Measurements from ENCODE around the gene BLVRB.
"Not testable (repeated sequence)": the region's sequence is repeated elsewhere in the genome, so short reads cannot be mapped to it uniquely, and the experiment has no call there.

Gene BLVRB

DNA sequence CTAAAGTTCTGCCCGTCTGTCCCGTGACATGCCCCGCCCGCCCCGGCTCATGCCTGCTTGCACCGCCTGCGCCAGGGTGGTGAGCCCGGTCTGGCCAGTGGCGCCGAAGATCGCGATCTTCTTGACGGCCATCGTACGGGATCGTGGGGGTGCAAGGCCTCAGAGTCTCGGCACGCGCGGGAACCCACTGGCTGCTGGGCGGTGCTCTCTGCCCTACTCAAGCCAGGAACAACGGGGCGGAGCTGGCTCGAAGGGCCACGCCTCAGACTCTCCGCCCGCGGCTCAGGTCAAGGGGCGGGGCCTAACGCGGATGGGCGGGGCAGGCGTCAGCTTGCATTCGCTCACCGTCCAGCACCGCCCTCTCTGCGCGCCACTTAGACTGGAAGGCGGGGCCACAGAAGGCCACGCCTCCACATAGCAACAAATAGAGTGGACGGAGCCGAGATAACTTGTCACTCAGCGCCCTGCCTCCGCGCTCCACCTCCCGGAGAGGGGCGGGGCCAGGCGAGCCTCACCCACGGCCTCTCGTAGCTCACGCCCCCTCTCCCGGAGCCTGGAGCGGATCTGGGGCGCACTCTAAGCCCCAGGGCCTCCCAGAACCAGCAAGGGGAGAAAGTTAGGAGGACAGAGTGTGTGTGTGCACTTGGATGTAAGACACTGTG is at the start of gene BLVRB:
BLVRB (minus strand) TSS at position 189 of the 662 bp plus-strand sequence; CDS start at position 132, 57 bp downstream.
- peak; percentile 99 for DNase-seq (ENCODE audit: low read depth)

DNA sequence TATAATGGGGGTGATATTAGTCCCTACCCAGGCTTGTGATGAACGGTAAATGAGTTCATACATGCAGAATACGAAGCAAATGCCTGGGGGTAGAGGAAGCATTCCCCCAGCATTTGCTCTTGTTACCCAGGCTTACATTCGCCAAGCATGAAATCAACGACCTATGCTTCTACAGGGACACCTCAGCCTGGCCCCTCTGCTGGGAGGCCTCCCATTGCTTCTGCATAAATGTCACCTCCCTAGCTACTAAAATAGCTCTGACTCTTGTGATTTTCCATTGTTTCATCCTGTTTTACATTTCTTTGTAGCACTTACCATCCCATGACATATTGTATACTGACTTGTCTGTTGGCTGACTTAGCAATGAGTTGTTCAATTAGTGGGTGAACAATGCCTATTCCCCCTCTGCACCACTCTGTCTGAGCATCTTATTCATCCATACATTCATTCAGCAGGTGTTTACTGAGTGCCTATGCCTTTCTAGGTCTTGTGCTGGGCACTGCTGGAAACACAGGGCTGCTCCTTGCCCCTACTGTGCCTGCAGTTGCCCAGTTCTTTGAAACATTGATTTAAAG is 48.3 kb upstream of the BLVRB start:
- no peak for DNase-seq (ENCODE audit: low read depth)

DNA sequence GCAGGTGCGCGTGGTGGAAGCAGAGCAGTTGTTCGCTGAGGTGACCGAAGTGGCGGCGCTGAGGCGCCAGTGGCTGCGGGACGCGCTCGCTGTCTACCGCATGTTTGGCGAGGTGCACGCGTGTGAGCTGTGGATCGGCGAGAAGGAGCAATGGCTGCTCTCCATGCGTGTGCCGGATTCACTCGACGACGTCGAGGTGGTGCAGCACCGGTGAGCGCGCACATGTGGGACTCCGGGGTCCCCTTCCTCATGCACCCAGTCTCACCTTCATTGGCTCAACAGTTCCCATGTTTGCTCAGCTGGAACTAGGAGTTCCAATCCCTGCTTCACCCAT is 47.8 kb upstream of the BLVRB start:
- no peak for DNase-seq (ENCODE audit: low read depth)

DNA sequence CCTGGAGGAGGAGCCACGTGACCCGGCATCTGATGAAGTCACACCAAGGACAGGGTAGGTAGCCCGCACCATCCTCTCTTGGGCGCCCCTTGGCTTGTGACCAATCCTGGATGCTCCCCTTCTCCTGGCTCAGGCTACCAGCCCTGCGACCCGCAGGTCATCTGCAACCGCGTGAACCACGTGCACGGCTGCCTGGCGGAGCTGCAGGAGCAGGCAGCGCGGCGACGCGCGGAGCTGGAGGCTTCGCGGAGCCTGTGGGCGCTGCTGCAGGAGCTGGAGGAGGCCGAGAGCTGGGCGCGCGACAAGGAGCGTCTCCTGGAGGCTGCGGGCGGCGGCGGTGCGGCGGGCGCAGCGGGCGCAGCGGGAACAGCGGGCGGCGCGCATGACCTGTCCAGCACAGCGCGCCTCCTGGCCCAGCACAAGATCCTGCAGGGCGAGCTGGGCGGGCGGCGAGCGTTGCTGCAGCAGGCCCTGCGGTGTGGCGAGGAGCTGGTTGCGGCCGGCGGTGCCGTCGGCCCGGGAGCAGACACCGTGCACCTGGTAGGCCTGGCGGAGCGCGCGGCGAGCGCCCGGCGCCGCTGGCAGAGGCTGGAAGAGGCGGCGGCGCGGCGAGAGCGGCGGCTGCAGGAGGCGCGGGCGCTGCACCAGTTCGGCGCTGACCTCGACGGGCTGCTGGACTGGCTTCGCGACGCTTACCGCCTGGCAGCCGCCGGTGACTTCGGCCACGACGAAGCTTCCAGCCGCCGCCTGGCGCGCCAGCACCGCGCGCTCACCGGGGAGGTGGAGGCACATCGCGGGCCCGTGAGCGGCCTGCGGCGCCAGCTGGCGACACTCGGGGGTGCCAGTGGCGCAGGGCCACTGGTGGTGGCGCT is 47.2 kb upstream of the BLVRB start:
- no peak for DNase-seq (ENCODE audit: low read depth)

DNA sequence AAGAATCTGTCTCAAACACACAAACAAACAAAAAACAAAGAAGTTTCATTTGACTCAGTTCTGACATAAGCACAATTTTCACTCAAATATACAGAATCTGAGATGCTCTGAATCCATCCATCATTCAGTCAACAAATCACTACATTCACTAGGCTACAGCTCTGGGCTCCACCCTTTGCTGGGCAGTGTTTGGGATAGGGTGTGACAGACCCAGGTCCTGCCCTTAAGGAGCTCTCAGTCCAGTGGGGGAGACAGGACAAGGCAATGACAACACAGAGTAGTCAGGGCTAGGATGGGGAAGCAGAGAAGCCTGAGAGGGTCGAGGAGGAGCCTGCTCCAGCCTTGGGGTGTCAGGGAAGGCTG is 46.5 kb upstream of the BLVRB start:
- no peak for DNase-seq (ENCODE audit: low read depth)

- no peak for DNase-seq (ENCODE audit: low read depth)
These were observed 45.9 kb upstream of the BLVRB start for GRCh38 chr19:40511487-40511886.

DNA sequence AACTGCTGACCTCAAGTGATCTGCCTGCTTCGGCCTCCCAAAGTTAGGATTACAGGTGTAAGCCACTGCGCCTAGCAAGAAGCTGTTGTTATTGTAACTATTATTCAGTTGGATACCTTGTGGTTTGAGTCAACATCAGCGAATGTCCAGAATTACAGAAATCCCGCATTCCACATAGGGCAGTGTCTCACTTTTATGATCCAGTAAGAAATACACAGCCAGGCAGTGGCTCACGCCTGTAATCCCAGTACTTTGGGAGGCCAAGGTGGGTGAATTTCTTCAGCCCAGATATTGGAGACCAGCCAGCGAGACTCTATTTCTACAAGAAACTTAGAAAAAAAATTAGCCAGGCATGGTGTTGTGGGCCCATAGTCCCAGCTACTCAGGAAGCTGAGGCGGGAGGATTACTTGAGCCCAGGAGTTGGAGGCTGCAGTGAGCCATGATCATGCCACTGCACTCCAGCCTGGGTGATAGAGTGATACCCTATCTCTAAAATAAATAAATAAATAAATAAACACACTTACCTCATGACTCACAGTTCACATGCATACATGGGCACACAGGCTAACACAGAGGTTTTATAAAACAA is 45.1 kb upstream of the BLVRB start:
- no peak for DNase-seq (ENCODE audit: low read depth)

DNA sequence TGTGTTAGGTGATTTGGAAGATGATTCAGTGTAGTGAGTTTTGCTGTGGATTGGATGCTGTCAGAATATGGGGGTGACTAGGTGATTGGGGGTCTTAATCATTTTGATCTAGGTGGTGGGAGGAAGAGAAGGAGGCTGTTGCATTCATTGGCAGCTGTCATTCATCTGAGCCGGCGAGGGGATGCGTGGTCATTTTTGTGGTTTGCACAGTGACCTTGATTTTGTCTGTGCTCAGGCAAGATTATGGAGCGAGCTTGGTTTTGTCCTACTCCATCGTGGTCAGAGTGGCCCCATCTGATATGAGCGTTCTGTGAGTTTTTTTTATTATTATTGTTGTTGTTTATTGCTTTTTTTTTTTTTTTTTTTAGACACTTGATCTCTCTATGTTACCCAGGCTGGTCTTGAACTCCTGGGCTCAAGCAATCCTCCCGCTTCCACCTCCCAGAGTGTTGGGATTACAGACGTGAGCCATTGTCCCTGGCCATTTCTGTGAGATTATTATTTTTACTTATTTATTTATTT is 43.3 kb upstream of the BLVRB start:
- DNase-seq (ENCODE audit: low read depth), result no peak

GRCh38 chr19:40507892-40508291 is 42.3 kb upstream of the BLVRB start:
- no peak for DNase-seq (ENCODE audit: low read depth)

- DNase-seq (ENCODE audit: low read depth), result no peak
These were observed 40.6 kb upstream of the BLVRB start for GRCh38 chr19:40506099-40506498.

- DNase-seq (ENCODE audit: low read depth), result no peak
These were observed 37.8 kb upstream of the BLVRB start for GRCh38 chr19:40503320-40503695.

GRCh38 chr19:40502647-40503319 is 37.2 kb upstream of the BLVRB start:
- DNase-seq (ENCODE audit: low read depth), result no peak

DNA sequence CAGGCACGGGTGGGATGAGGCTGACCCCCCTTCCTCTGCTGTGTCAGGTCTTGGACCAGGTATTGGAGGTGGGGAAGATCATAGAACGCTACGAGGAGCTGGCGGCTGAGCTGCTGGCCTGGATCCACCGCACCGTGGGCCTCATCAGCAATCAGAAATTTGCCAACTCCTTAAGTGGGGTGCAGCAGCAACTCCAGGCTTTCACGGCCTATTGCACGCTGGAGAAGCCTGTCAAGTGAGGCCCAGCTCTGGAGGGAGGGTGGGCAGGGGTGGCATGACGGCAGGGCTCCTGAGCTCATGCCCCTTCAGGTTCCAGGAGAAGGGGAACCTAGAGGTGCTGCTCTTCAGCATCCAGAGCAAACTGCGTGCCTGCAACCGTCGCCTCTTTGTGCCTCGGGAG is 36.5 kb upstream of the BLVRB start:
- DNase-seq (ENCODE audit: low read depth), result no peak

DNA sequence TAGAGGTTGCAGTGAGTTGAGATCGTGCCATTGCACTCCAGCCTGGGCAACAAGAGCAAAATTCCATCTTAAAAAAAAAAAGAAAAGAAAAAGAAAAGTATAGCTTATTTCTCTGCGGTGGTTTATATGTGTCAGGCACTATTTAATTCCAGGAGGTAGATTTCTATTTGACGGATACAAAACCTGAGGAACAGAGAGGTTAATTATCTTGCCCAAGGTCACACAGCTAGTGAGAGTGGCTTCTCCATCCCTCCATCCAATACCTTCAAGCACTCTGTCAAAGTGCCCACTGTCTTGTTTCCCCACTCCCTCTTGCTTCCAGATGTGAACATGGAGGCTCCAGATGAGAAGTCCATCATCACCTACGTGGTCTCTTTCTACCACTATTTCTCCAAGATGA is 36.1 kb upstream of the BLVRB start:
- DNase-seq (ENCODE audit: low read depth), result no peak

- not testable (repeated sequence) for DNase-seq (ENCODE audit: low read depth)
These were observed 35.4 kb upstream of the BLVRB start for GRCh38 chr19:40500678-40501530.

DNA sequence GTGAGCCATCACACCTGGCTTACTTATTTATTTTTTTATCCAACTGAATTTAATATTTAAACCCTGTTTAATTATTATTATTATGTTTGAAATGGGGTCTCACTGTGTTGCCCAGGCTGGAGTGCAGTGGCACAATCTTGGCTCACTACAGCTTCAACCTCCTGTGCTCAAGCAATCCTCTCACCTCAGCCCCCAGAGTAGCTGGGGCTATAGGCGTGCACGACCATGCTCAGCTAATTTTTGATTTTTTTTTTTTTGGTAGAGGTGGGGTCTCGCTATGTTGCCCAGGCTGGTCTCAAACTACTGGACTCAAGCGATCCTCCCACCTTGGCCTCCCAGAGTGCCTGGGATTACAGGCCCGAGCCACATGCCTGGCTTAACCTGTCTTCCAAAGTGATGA is 33.8 kb upstream of the BLVRB start:
- DNase-seq (ENCODE audit: low read depth), result no peak

- no peak for DNase-seq (ENCODE audit: low read depth)
These were observed 31.7 kb upstream of the BLVRB start for GRCh38 chr19:40497214-40497613.

GRCh38 chr19:40494191-40494838 is 28.8 kb upstream of the BLVRB start:
- DNase-seq (ENCODE audit: low read depth), result no peak

DNA sequence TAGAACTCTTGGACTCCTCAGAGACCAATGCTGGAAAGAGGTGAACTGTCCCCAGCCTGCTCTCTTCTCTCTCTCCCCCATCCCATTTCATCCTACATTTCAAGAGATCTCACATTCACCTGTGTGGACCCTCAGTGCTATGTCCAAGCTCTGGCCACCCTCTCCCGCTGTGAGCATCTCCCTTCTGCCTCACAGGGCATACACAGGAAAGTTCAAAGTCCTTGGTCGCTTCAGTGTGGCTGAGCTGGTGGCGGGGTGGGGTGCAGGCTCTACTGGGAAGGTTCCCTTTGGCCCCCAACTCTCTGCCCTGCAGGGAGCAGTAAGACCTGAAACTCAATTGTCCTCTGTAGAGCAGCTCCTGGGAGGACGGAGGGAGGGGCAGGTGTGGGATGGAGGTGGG is 28.2 kb upstream of the BLVRB start:
- DNase-seq (ENCODE audit: low read depth), result no peak

DNA sequence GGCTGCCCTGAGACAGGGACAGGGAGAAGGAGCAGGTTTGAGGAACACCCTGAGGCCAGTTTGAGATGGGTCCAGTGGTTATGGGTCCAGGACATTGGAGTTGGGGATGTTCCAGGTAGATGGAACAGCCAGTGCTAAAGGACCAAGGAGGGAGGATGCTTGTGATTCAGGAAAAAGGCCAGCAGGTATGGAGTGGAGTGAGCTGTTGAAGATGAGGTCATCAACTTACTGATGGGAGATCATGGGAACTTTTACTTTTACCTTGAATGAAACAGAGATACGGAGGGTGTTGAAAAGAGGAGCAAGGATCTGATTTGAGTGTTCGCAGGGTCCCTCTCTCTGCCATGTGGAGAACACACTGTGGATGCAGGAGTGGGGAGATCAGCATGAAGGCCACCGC is 26.7 kb upstream of the BLVRB start:
- no peak for DNase-seq (ENCODE audit: low read depth)

- no peak for DNase-seq (ENCODE audit: low read depth)
These were observed 24.3 kb upstream of the BLVRB start for GRCh38 chr19:40489882-40490230.

All from GM04504 (cell line).